ENCODE measurements around the gene ANKRD65. TPM values are rescaled to one million over a fixed set of nuclear protein-coding genes. Genes with fewer than 3 reads are reported as not detected.
A peak's percentile ranks its signal among the peaks of the same experiment; 100 is the strongest.

Gene ANKRD65
- polyA plus RNA-seq, 2 donors, result 10.6 to 12.4 TPM

- WGBS, 2 donors, result 9 to 13% methylated on average over 21 to 40 of the region's 40 CpGs
- Histone ChIP-seq H3K27me3 (ENCODE audit: control insufficient read depth in 1 of 2, insufficient read depth in 2 of 2, low read length in 2 of 2) (no peaks in the 10 kb centered on the region), H3K27ac (ENCODE audit: low read depth in 2 of 2, low read length in 1 of 2) (peak overlapping the region; percentile 97 to 99), H3K36me3 (ENCODE audit: control insufficient read depth in 2 of 2, insufficient read depth in 2 of 2, low read length in 1 of 2) (peaks cover 0 to 2% of the 10 kb centered on the region in 2 donors), H3K4me1 (ENCODE audit: control insufficient read depth in 2 of 2, insufficient read depth in 2 of 2, low read length in 1 of 2) (peaks cover 21 to 49% of the 10 kb centered on the region in 2 donors), H3K9me3 (ENCODE audit: control insufficient read depth in 2 of 2, insufficient read depth in 1 of 2, low read depth in 1 of 2, low read length in 1 of 2) (no peaks in the 10 kb centered on the region), H3K4me3 (ENCODE audit: low read depth in 1 of 2, low read length in 2 of 2) (peak overlapping the region; percentile 50 to 62)
Measured at GRCh38 chr1:1435911-1436629, 15.0 kb upstream of the ANKRD65 start.

- Histone ChIP-seq H3K4me3 (ENCODE audit: low read depth in 1 of 2, low read length in 2 of 2) (peak within 1 kb of the TSS; percentile 50 to 62), H3K27me3 (ENCODE audit: control insufficient read depth in 1 of 2, insufficient read depth in 2 of 2, low read length in 2 of 2) (no peaks in the 10 kb centered on the region), H3K27ac (ENCODE audit: low read depth in 2 of 2, low read length in 1 of 2) (peak within 1 kb of the TSS; percentile 97 to 99), H3K36me3 (ENCODE audit: control insufficient read depth in 2 of 2, insufficient read depth in 2 of 2, low read length in 1 of 2) (peaks cover 0 to 2% of the 10 kb centered on the region in 2 donors), H3K4me1 (ENCODE audit: control insufficient read depth in 2 of 2, insufficient read depth in 2 of 2, low read length in 1 of 2) (peaks cover 23 to 53% of the 10 kb centered on the region in 2 donors), H3K9me3 (ENCODE audit: control insufficient read depth in 2 of 2, insufficient read depth in 1 of 2, low read depth in 1 of 2, low read length in 1 of 2) (no peaks in the 10 kb centered on the region)
- 7 to 11% methylated on average over 69 to 89 of the region's 89 CpGs for WGBS, 2 donors
Measured at GRCh38 chr1:1435106-1435903, 14.2 kb upstream of the ANKRD65 start, which contains the start of gene VWA1. Gene VWA1 (plus strand): TSS chr1:1435690. CDS start chr1:1435749, 59 bp downstream.

DNA sequence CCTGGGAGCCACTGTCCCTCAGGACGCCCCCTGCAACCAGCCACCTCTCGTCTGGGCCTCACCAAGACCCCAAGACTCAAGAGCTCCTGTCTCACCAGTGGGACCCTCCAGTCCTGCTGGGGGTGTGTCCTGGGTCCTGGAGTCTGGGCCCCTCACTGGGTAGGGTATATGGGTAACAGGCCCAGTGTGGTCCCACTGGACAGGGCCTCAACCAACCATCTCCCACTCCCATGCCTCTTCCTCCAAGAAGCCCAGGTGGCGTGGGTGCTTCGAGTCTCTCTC is 13.7 kb upstream of the ANKRD65 start:
- Histone ChIP-seq H3K27me3 (ENCODE audit: control insufficient read depth in 1 of 2, insufficient read depth in 2 of 2, low read length in 2 of 2) (no peaks in the 10 kb centered on the region), H3K4me3 (ENCODE audit: low read depth in 1 of 2, low read length in 2 of 2) (no peak overlapping the region), H3K9me3 (ENCODE audit: control insufficient read depth in 2 of 2, insufficient read depth in 1 of 2, low read depth in 1 of 2, low read length in 1 of 2) (no peaks in the 10 kb centered on the region), H3K4me1 (ENCODE audit: control insufficient read depth in 2 of 2, insufficient read depth in 2 of 2, low read length in 1 of 2) (peaks cover 23 to 55% of the 10 kb centered on the region in 2 donors), H3K36me3 (ENCODE audit: control insufficient read depth in 2 of 2, insufficient read depth in 2 of 2, low read length in 1 of 2) (peaks cover 0 to 2% of the 10 kb centered on the region in 2 donors), H3K27ac (ENCODE audit: low read depth in 2 of 2, low read length in 1 of 2) (peak overlapping the region; percentile 97 to 99)
- 61 to 66% methylated on average over 4 of the region's 4 CpGs for WGBS, 2 donors

DNA sequence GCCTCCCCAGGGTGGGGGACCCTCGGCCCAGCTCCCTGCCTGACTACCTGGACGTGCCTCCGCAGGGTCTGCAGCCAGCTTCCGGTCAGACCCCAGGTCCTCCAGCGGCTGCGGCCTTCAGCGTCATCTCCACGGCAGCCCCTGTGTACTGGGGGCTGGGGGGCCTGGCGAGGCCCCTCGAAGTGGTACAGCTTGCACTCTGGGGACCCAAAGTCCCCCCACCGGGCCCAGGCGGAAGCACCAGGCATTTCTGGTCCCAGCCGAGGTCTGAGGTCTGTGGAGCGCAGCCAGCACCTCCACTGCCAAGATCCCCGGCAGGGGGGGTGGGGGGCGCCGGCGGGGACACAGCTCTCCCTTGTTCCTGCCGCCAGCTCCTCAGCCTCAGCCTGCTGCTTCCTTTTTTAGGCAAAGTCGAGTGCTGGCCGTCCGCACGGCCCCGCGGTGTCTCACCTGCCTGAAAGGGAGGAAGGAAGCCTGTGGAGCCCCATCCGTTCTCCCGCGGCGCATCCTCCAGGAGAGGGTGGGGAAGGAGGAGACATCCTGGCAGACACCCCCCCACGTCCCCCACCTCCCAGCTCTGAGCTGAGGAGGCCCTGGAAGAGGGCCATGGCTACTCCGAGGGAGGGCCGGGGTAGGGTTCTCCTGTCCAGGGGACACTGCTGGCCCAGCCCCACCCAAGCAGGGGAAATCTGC is 13.2 kb upstream of the ANKRD65 start:
- peak overlapping the region; percentile 97 to 99 for H3K27ac ChIP-seq (ENCODE audit: low read depth in 2 of 2, low read length in 1 of 2)
- no peaks in the 10 kb centered on the region for H3K27me3 ChIP-seq (ENCODE audit: control insufficient read depth in 1 of 2, insufficient read depth in 2 of 2, low read length in 2 of 2)
- WGBS, 2 donors, result 10 to 28% methylated on average over 32 of the region's 32 CpGs
- no peak overlapping the region for H3K4me3 ChIP-seq (ENCODE audit: low read depth in 1 of 2, low read length in 2 of 2)
- H3K4me1 ChIP-seq (ENCODE audit: control insufficient read depth in 2 of 2, insufficient read depth in 2 of 2, low read length in 1 of 2), result peaks cover 23 to 55% of the 10 kb centered on the region in 2 donors
- no peaks in the 10 kb centered on the region for H3K9me3 ChIP-seq (ENCODE audit: control insufficient read depth in 2 of 2, insufficient read depth in 1 of 2, low read depth in 1 of 2, low read length in 1 of 2)
- H3K36me3 ChIP-seq (ENCODE audit: control insufficient read depth in 2 of 2, insufficient read depth in 2 of 2, low read length in 1 of 2), result peaks cover 0 to 2% of the 10 kb centered on the region in 2 donors

- 9 to 23% methylated on average over 11 to 12 of the region's 12 CpGs for WGBS, 2 donors
- H3K4me1 ChIP-seq (ENCODE audit: control insufficient read depth in 2 of 2, insufficient read depth in 2 of 2, low read length in 1 of 2), result peaks cover 23 to 55% of the 10 kb centered on the region in 2 donors
- H3K27ac ChIP-seq (ENCODE audit: low read depth in 2 of 2, low read length in 1 of 2), result peak overlapping the region; percentile 97 to 99
- H3K36me3 ChIP-seq (ENCODE audit: control insufficient read depth in 2 of 2, insufficient read depth in 2 of 2, low read length in 1 of 2), result peaks cover 0 to 2% of the 10 kb centered on the region in 2 donors
- H3K9me3 ChIP-seq (ENCODE audit: control insufficient read depth in 2 of 2, insufficient read depth in 1 of 2, low read depth in 1 of 2, low read length in 1 of 2), result no peaks in the 10 kb centered on the region
- peak overlapping the region; percentile 13 to 15 for H3K4me3 ChIP-seq (ENCODE audit: low read depth in 1 of 2, low read length in 2 of 2)
- H3K27me3 ChIP-seq (ENCODE audit: control insufficient read depth in 1 of 2, insufficient read depth in 2 of 2, low read length in 2 of 2), result no peaks in the 10 kb centered on the region
Measured at GRCh38 chr1:1433804-1434130, 12.7 kb upstream of the ANKRD65 start.

- H3K4me1 ChIP-seq (ENCODE audit: control insufficient read depth in 2 of 2, insufficient read depth in 2 of 2, low read length in 1 of 2), result peaks cover 23 to 55% of the 10 kb centered on the region in 2 donors
- no peaks in the 10 kb centered on the region for H3K27me3 ChIP-seq (ENCODE audit: control insufficient read depth in 1 of 2, insufficient read depth in 2 of 2, low read length in 2 of 2)
- no peaks in the 10 kb centered on the region for H3K9me3 ChIP-seq (ENCODE audit: control insufficient read depth in 2 of 2, insufficient read depth in 1 of 2, low read depth in 1 of 2, low read length in 1 of 2)
- H3K36me3 ChIP-seq (ENCODE audit: control insufficient read depth in 2 of 2, insufficient read depth in 2 of 2, low read length in 1 of 2), result peaks cover 0 to 2% of the 10 kb centered on the region in 2 donors
- H3K4me3 ChIP-seq (ENCODE audit: low read depth in 1 of 2, low read length in 2 of 2), result peak overlapping the region; percentile 13 to 15
- peak overlapping the region; percentile 97 to 99 for H3K27ac ChIP-seq (ENCODE audit: low read depth in 2 of 2, low read length in 1 of 2)
- WGBS, 2 donors, result 32 to 33% methylated on average over 30 to 34 of the region's 34 CpGs
Measured at GRCh38 chr1:1432951-1433803, 12.1 kb upstream of the ANKRD65 start.

GRCh38 chr1:1432274-1432950 is 11.3 kb upstream of the ANKRD65 start:
- H3K36me3 ChIP-seq (ENCODE audit: control insufficient read depth in 2 of 2, insufficient read depth in 2 of 2, low read length in 1 of 2), result peaks cover 0 to 2% of the 10 kb centered on the region in 2 donors
- H3K27ac ChIP-seq (ENCODE audit: low read depth in 2 of 2, low read length in 1 of 2), result peak overlapping the region; percentile 97 to 99
- no peaks in the 10 kb centered on the region for H3K27me3 ChIP-seq (ENCODE audit: control insufficient read depth in 1 of 2, insufficient read depth in 2 of 2, low read length in 2 of 2)
- H3K9me3 ChIP-seq (ENCODE audit: control insufficient read depth in 2 of 2, insufficient read depth in 1 of 2, low read depth in 1 of 2, low read length in 1 of 2), result no peaks in the 10 kb centered on the region
- H3K4me1 ChIP-seq (ENCODE audit: control insufficient read depth in 2 of 2, insufficient read depth in 2 of 2, low read length in 1 of 2), result peaks cover 23 to 51% of the 10 kb centered on the region in 2 donors
- WGBS, 2 donors, result 60 to 67% methylated on average over 28 of the region's 28 CpGs
- H3K4me3 ChIP-seq (ENCODE audit: low read depth in 1 of 2, low read length in 2 of 2), result no peak overlapping the region

- Histone ChIP-seq H3K9me3 (ENCODE audit: control insufficient read depth in 2 of 2, insufficient read depth in 1 of 2, low read depth in 1 of 2, low read length in 1 of 2) (no peaks in the 10 kb centered on the region), H3K27me3 (ENCODE audit: control insufficient read depth in 1 of 2, insufficient read depth in 2 of 2, low read length in 2 of 2) (no peaks in the 10 kb centered on the region), H3K4me3 (ENCODE audit: low read depth in 1 of 2, low read length in 2 of 2) (peak overlapping the region in 1 of 2 donors; percentile 5), H3K36me3 (ENCODE audit: control insufficient read depth in 2 of 2, insufficient read depth in 2 of 2, low read length in 1 of 2) (peaks cover 0 to 1% of the 10 kb centered on the region in 2 donors), H3K4me1 (ENCODE audit: control insufficient read depth in 2 of 2, insufficient read depth in 2 of 2, low read length in 1 of 2) (peaks cover 23 to 46% of the 10 kb centered on the region in 2 donors), H3K27ac (ENCODE audit: low read depth in 2 of 2, low read length in 1 of 2) (peak overlapping the region; percentile 97 to 99)
- 47 to 48% methylated on average over 5 of the region's 5 CpGs for WGBS, 2 donors
Measured at GRCh38 chr1:1431845-1432273, 10.8 kb upstream of the ANKRD65 start.
